NCI-H1930 (cell line): Measurements from ENCODE around the gene OR10S1.
A peak's percentile ranks its signal among the peaks of the same experiment; 100 is the strongest.
"Not testable (repeated sequence)": the region's sequence is repeated elsewhere in the genome, so short reads cannot be mapped to it uniquely, and the experiment has no call there.

Source experiments
- DNase-seq, 2 experiments: peaks; one replicate each; lab custom pipeline; 2025; lab: John Stamatoyannopoulos, UW

OR10S1 gene, protein sequence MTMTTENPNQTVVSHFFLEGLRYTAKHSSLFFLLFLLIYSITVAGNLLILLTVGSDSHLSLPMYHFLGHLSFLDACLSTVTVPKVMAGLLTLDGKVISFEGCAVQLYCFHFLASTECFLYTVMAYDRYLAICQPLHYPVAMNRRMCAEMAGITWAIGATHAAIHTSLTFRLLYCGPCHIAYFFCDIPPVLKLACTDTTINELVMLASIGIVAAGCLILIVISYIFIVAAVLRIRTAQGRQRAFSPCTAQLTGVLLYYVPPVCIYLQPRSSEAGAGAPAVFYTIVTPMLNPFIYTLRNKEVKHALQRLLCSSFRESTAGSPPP

DNA sequence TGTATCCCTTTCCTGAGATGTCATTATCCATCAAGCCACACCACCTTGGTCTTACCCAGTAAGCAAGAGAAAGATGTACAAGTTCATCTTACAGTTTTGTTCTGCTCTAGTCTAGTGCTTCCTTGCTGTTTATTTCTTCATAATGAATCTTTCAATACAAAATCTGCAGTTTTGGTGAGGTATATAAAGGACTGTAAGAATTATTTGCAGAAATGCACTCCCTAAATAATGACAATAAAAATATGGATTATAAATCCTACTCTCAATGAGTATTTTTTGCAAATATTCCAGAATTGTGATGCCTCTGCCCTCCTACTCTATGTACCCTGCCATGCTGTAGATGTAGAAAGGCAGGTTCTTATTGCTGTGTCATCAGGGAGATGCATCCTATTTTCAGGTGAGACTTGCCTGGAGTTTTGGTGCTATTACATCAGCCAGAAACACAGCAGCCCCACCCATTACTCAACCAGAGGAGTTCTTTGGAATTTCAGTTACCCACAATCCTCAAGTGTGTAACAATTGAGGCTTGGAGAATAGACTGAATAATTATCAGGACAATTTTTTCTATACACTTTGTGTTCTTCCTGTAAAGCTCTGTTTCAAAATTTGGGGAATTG lies at the start of gene OR10S1:
OR10S1 (minus strand) TSS at position 51 of the 617 bp plus-strand sequence. CDS start 117 bp downstream, outside the sequence.
- peak in 1 of 2 experiments; percentile 17 for DNase-seq

DNA sequence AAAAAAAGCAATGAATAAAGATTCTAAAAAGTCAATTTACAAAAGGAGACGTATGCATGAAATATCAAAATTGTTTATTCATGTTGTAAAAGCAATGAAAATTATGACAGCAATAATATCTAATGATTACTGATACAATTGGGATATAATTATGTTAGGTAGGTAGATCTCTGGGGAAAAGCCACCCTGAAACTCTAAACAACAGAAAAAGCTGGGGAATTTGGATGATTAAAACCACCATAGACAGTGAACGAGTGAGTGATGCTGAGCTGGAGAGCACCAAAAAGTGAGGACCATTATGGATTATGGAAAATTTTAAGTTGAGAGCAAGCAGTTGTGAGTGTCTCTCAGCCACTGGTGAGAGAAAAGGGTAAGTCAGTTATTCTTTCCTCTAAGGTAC lies 48.9 kb upstream of the OR10S1 start, which contains the start of gene OR10G8:
OR10G8 (plus strand) TSS at position 301 of the 400 bp plus-strand sequence. CDS start 2,825 bp downstream, outside the sequence.
- DNase-seq = no peak

DNA sequence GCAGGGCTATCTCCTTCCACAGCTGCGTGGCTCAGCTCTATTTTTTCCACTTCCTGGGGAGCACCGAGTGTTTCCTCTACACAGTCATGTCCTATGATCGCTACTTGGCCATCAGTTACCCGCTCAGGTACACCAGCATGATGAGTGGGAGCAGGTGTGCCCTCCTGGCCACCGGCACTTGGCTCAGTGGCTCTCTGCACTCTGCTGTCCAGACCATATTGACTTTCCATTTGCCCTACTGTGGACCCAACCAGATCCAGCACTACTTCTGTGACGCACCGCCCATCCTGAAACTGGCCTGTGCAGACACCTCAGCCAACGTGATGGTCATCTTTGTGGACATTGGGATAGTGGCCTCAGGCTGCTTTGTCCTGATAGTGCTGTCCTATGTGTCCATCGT lies 38.3 kb upstream of the OR10S1 start:
- DNase-seq = not testable (repeated sequence)

DNA sequence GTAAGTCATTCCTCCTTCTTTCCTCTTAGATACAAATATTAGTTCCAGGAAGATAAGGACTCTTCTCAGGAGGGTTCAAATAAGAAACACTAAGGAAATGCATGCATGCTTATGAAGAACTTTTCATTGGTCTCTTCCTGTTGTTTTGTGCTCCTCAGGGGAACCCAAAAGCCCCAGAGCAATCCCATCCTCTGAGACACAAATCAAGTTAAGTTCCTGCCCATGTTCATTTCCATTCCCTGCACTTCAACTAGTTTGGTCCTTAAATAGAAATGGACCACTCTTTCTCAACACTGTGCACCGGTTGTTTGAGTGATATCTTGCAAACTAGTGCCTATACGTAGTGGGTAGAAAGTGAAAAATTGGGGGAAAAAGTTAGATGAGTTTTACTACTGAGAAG lies 35.1 kb upstream of the OR10S1 start, which contains the start of gene OR10G4:
OR10G4 (plus strand) TSS at position 301 of the 400 bp plus-strand sequence. CDS start 2,578 bp downstream, outside the sequence.
- no peak for DNase-seq

DNA sequence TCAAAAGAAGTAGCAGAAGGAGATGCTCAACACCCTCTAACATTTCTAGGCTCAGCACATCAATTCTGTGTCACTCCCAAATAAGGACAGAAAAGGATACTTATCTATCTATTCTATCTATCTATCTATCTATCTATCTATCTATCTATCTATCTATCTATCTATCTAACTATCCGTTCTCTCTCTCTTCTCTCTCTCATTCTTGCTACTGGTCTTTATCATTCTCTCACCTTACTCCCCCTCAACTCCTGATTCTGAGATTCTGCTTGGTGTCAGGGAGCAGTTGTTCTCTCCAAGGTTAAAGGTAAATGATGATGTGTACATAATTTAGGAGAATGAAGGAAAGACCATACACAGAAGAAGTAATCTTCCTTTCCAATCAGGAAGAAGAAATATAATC lies 17.5 kb upstream of the OR10S1 start, which contains the start of gene OR10G6:
OR10G6 (minus strand) TSS at position 43 of the 400 bp plus-strand sequence; CDS start at position 43, 0 bp downstream.
- DNase-seq = no peak

DNA sequence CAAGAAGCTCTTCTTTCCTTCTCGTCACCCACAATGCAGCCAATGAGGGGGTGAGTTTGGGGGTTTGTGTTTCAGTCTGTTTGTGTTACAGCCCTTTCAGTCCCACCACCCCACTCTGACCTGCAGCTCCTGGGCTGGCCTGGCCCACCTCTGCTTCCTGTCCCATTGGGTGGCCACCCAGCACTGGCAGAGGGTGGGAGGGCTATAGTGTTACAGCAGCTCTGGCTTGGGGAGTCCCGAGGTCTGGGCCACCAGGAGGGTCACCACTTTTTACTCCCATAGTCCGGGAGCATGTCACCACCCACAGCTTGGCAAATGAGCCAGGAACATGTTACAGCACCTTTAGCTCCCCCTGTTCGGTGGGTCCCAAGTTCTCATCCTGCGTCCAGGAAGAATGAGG lies 1.7 kb upstream of the OR10S1 start:
- DNase-seq = no peak

DNA sequence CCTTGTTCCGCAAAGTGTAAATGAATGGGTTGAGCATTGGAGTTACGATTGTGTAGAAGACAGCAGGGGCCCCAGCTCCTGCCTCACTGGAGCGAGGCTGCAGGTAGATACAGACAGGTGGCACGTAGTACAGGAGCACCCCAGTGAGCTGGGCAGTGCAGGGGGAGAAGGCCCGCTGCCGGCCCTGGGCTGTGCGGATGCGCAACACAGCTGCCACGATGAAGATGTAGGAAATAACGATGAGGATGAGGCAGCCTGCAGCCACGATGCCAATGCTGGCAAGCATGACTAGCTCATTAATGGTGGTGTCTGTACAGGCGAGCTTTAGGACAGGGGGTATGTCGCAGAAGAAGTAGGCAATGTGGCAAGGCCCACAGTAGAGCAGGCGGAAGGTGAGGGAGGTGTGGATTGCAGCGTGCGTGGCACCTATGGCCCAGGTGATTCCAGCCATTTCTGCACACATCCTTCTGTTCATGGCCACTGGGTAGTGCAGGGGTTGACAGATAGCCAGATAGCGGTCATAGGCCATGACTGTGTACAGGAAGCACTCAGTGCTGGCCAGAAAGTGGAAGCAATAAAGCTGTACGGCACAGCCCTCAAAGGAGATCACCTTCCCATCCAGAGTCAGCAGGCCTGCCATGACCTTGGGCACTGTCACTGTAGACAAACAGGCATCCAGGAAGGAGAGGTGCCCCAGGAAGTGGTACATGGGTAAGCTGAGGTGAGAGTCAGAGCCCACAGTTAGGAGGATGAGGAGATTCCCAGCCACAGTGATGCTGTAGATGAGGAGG lies 616 bp downstream of the OR10S1 start:
- no peak for DNase-seq

DNA sequence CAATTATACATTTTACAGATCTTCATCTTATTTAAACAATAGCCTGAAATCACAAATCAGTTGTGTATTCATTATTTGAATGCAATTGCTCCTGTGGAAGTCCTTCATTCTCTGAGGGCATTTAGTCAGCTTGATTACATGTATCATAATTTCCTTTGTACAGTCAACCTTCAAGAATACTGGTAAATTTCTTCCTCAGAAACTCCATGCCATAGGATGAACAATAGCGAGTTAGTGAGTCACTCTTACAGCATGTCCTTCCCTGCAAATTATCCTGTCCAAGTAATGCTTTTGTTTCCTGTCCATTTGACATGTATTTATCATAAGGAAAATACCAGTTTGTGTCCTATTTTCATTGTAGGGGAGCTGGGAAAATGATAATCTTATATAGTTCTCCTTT lies 3.8 kb downstream of the OR10S1 start:
- no peak for DNase-seq

DNA sequence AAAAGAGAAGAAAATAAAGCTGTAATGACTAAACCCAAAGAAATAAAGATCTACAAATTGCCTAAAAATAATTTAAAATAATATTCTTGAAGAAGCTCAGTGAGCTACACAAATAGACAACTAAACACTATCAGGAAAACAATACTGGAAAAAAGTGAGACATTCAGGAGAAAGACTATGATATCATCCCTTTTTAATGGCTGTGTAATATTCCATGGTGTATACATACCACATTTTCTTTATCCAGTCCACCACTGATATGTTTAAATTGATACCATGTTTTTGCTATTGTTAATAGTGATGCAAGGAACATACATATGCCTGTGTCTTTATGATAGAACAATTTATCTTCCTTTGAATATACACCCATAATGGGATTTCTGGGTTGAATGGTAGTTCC lies 20.8 kb downstream of the OR10S1 start:
- DNase-seq = no peak

DNA sequence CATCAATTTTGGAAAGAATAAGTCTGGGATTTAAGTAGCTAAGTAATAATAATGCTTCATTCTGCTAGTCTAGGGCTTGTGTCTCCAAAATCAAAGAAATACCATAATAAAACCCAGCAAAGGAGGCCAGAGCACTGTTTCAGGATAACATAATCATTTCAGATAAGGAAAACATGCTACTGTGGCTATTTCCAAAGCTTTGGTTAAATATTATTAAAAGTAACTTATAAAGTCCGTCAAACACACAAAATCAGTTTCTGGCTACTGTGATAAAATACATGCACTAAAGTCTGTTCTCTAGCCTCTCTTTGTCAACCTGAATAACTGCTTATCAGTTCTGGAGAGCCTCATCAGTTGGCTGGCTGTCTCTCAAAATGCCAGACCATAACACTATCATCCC lies 32.4 kb downstream of the OR10S1 start:
- no peak for DNase-seq

DNA sequence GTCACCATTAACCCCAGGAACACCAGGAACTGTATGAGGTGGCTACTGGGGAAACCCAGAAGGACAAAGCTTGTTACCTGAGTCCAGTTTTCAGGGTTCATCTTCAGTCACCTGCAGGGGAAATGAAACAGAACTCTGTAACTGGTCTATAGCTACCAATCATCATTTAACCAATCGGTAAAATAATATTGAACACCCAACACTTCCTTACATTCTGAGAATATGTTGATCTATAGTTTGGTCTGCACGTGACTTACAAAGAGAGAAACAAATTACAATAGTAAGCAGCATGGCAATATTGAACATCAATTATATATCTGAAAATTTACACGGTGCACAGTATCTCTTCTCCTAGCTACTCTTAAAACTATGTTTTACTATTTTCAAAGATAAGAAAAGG lies 33.8 kb downstream of the OR10S1 start, which contains the start of gene OR6T1:
OR6T1 (minus strand) TSS at position 101 of the 400 bp plus-strand sequence; CDS start at position 101, 0 bp downstream.
- DNase-seq = no peak

DNA sequence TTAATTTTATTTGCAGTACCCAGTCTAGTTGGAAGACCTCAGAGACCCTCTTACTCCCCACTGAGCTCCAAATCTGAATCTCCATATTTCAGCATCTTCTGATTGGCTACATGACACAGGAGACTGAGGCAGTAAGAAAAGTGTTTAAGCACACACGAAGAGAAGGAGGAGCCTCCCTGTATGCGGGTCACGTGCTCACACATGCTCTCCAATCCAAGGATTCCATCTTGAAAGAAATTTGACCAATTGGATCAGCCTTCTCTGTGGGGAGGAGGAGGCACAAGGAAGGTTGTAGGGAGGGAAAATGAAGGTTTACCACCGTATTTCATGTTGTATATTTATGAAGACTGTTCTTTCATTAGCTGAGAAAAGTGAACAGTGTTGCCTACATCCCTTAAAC lies 35.2 kb downstream of the OR10S1 start:
- no peak for DNase-seq

DNA sequence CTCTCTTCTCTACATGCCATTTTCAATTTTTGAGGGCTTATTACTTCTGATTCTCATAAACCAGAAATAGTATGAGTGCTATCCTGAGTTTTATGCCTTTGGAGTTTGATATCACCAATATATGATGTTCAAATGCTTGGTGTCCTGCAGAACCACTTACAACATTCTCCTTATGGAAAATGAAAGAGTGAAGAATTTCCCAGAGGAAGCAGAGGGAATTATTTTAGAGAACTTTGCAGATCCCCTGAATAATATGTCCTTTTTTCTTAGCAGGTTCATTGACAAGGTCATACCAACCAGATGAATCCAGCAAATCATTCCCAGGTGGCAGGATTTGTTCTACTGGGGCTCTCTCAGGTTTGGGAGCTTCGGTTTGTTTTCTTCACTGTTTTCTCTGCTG lies 38.3 kb downstream of the OR10S1 start, which contains the start of gene OR4D5:
OR4D5 (plus strand) TSS at position 301 of the 400 bp plus-strand sequence; CDS start at position 301, 0 bp downstream.
- no peak for DNase-seq
